DMS79 (cell line): ENCODE data around the gene TNNT3.
"Not testable (repeated sequence)": the region's sequence is repeated elsewhere in the genome, so short reads cannot be mapped to it uniquely, and the experiment has no call there.

ENCODE experiments used
- DNase-seq: peaks from one replicate; lab custom pipeline; 2025; lab: John Stamatoyannopoulos, UW

The TNNT3 gene

GRCh38 chr11:1881442-1882264 is 37.9 kb upstream of the TNNT3 start:
- no peak for DNase-seq

GRCh38 chr11:1882265-1883238 is 37.0 kb upstream of the TNNT3 start:
- DNase-seq = peak; percentile 16

GRCh38 chr11:1883346-1884302 is 35.9 kb upstream of the TNNT3 start:
- no peak for DNase-seq

- no peak for DNase-seq
Measured at GRCh38 chr11:1884303-1884700, 35.2 kb upstream of the TNNT3 start.

GRCh38 chr11:1886551-1886950 is 33.0 kb upstream of the TNNT3 start:
- DNase-seq = not testable (repeated sequence)

GRCh38 chr11:1887451-1888346 is 31.8 kb upstream of the TNNT3 start:
- DNase-seq = no peak

GRCh38 chr11:1888347-1888753 is 31.2 kb upstream of the TNNT3 start:
- DNase-seq = no peak

- no peak for DNase-seq
Measured at GRCh38 chr11:1888811-1889210, 30.7 kb upstream of the TNNT3 start.

GRCh38 chr11:1889224-1889930 is 30.1 kb upstream of the TNNT3 start:
- no peak for DNase-seq

GRCh38 chr11:1889941-1890855 is 29.3 kb upstream of the TNNT3 start:
- no peak for DNase-seq

GRCh38 chr11:1890856-1891830 is 28.4 kb upstream of the TNNT3 start:
- DNase-seq = no peak

GRCh38 chr11:1891831-1892115 is 27.7 kb upstream of the TNNT3 start, which contains the start of gene PRR33:
Gene PRR33 (minus strand): TSS chr11:1891895. CDS start chr11:1890584, 1,311 bp downstream.
- no peak for DNase-seq

GRCh38 chr11:1892116-1892515 is 27.4 kb upstream of the TNNT3 start:
- no peak for DNase-seq

- DNase-seq = no peak
Measured at GRCh38 chr11:1892558-1892957, 26.9 kb upstream of the TNNT3 start.

- no peak for DNase-seq
Measured at GRCh38 chr11:1893581-1894359, 25.7 kb upstream of the TNNT3 start.

GRCh38 chr11:1894759-1895158 is 24.7 kb upstream of the TNNT3 start:
- DNase-seq = no peak

- DNase-seq = no peak
Measured at GRCh38 chr11:1896468-1896867, 23.0 kb upstream of the TNNT3 start.
